HepG2 (cell line): ENCODE data around the gene KCNAB3. TPM values are rescaled to one million over a fixed set of nuclear protein-coding genes. Genes with fewer than 3 reads are reported as not detected.

Source experiments
- ATF5 ChIP-seq: sonication (generic); formaldehyde crosslinking; IDR thresholded peaks from 2 replicates; pipeline ENCODE4 v1.4.0; 2020; ENCODE audit warnings: mild to moderate bottlenecking, low read depth, missing genetic modification reagents
- CC2D1A ChIP-seq: sonication (generic); formaldehyde crosslinking; IDR thresholded peaks from 2 replicates; pipeline ENCODE4 v1.8.1; 2023; ENCODE audit warnings: mild to moderate bottlenecking, missing genetic modification reagents
- HOXA5 ChIP-seq: sonication (generic); formaldehyde crosslinking; IDR thresholded peaks from 2 replicates; pipeline ENCODE4 v1.4.0; 2020; ENCODE audit warnings: missing genetic modification reagents
- MEIS1 ChIP-seq: sonication (generic); formaldehyde crosslinking; IDR thresholded peaks from 2 replicates; pipeline ENCODE4 v1.9.0; 2021; ENCODE audit warnings: mild to moderate bottlenecking, missing genetic modification reagents, moderate library complexity, borderline replicate concordance
- MLX ChIP-seq: IDR thresholded peaks from 2 replicates; pipeline ENCODE4 v1.6.1; 2016
- MZF1 ChIP-seq: sonication (generic); formaldehyde crosslinking; IDR thresholded peaks from 2 replicates; pipeline ENCODE4 v1.8.1; 2023; ENCODE audit warnings: mild to moderate bottlenecking, missing genetic modification reagents, borderline replicate concordance
- NFKB2 ChIP-seq: sonication (generic); formaldehyde crosslinking; IDR thresholded peaks from 2 replicates; pipeline ENCODE4 v1.4.0; 2020; ENCODE audit warnings: missing genetic modification reagents, borderline replicate concordance
- NR1H2 ChIP-seq: sonication (generic); formaldehyde crosslinking; IDR thresholded peaks from 2 replicates; pipeline ENCODE4 v1.8.1; 2022; ENCODE audit warnings: low read depth, missing genetic modification reagents, borderline replicate concordance
- ONECUT2 ChIP-seq: sonication (generic); formaldehyde crosslinking; IDR thresholded peaks from 2 replicates; pipeline ENCODE4 v1.4.0; 2020; ENCODE audit warnings: missing genetic modification reagents
- RXRA ChIP-seq: sonication (generic); formaldehyde crosslinking; IDR thresholded peaks from 2 replicates; pipeline ENCODE4 v1.5.1; 2020; ENCODE audit warnings: missing genetic modification reagents
- SALL1 ChIP-seq: sonication (generic); formaldehyde crosslinking; IDR thresholded peaks from 2 replicates; pipeline ENCODE4 v1.8.0; 2022; ENCODE audit warnings: mild to moderate bottlenecking, missing genetic modification reagents
- STAT5B ChIP-seq: sonication (generic); formaldehyde crosslinking; IDR thresholded peaks from 2 replicates; pipeline ENCODE4 v1.4.0; 2020; ENCODE audit warnings: missing genetic modification reagents
- TAF1 ChIP-seq: sonication (generic); formaldehyde crosslinking; IDR thresholded peaks from 2 replicates; pipeline ENCODE4 v1.4.0; 2020; ENCODE audit warnings: missing genetic modification reagents
- ZBTB3 ChIP-seq: sonication (generic); formaldehyde crosslinking; IDR thresholded peaks from 2 replicates; pipeline ENCODE4 v1.4.0; 2020; ENCODE audit warnings: low read depth, mild to moderate bottlenecking, moderate library complexity, missing genetic modification reagents, borderline replicate concordance
- ZBTB7A ChIP-seq: sonication (generic); formaldehyde crosslinking; IDR thresholded peaks from 2 replicates; pipeline ENCODE4 v1.8.0; 2022; ENCODE audit warnings: mild to moderate bottlenecking, missing genetic modification reagents
- ZHX2 ChIP-seq, 2 experiments: sonication (generic) in 1 of 2; formaldehyde crosslinking in 1 of 2; IDR thresholded peaks; 2 replicates each; pipeline versions ENCODE4 v1.6.1 to v1.9.0; 2014 to 2022; ENCODE audit warnings: antibody characterized with exemption in 1 of 2, borderline replicate concordance in 1 of 2, inconsistent platforms in 1 of 2, low read depth in 1 of 2, missing genetic modification reagents in 1 of 2
- ZMYM3 ChIP-seq: sonication (generic); formaldehyde crosslinking; IDR thresholded peaks from 2 replicates; pipeline ENCODE4 v1.5.1; 2020; ENCODE audit warnings: mild to moderate bottlenecking, missing genetic modification reagents
- ZNF253 ChIP-seq: sonication (generic); formaldehyde crosslinking; IDR thresholded peaks from 2 replicates; pipeline ENCODE4 v1.8.0; 2022; ENCODE audit warnings: mild to moderate bottlenecking, missing genetic modification reagents, borderline replicate concordance
- ZNF33B ChIP-seq: sonication (generic); formaldehyde crosslinking; IDR thresholded peaks from 2 replicates; pipeline ENCODE4 v1.5.1; 2020; ENCODE audit warnings: mild to moderate bottlenecking, missing genetic modification reagents
- ZNF468 ChIP-seq: sonication (generic); formaldehyde crosslinking; IDR thresholded peaks from 2 replicates; pipeline ENCODE4 v1.8.0; 2022; ENCODE audit warnings: mild to moderate bottlenecking, moderate library complexity, missing genetic modification reagents
- ZNF607 ChIP-seq: sonication (generic); formaldehyde crosslinking; IDR thresholded peaks from 2 replicates; pipeline ENCODE4 v1.5.1; 2020; ENCODE audit warnings: missing genetic modification reagents, mild to moderate bottlenecking, borderline replicate concordance
- ZZZ3 ChIP-seq: sonication (generic); formaldehyde crosslinking; IDR thresholded peaks from 2 replicates; pipeline ENCODE4 v1.4.0; 2020; ENCODE audit warnings: missing genetic modification reagents, mild to moderate bottlenecking, borderline replicate concordance
- polyA plus RNA-seq, 8 experiments: library from polyadenylated mRNA; depleted of rRNA in 3 of 8; stranded (reverse) in 7 of 8; unstranded in 1 of 8; fragments of >200 nt; fragmentation: Illumina TruSeq in 4 of 8; extraction: Trizol in 4 of 8; gene quantifications; 2 replicates each; pipeline versions ENCODE4 v1.2.1 to v1.2.3, GENCODE V29; 2011 to 2016; ENCODE audit warnings: low read depth in 4 of 8, missing spikeins in 1 of 8, mixed read lengths in 1 of 8; ENCODE audit not compliant: insufficient read depth in 1 of 8
- total RNA-seq, 5 experiments: library from RNA; depleted of rRNA; stranded (reverse); fragments of >200 nt; fragmentation: Illumina TruSeq; extraction: Trizol; gene quantifications; 2 replicates each; pipeline ENCODE4 v1.2.3, GENCODE V29; 2016; ENCODE audit warnings: low read depth in 1 of 5
- TF ChIP-seq, protein P1 (sequence below): sonication (generic); formaldehyde crosslinking; IDR thresholded peaks from 2 replicates; pipeline ENCODE4 v1.5.0; 2020; ENCODE audit warnings: mild to moderate bottlenecking, low read depth, missing genetic modification reagents, borderline replicate concordance

Gene KCNAB3
- total and polyA plus RNA-seq, 2 of the 13 experiments (the other 11 are each of a cell fraction or from before 2014, with no cell fraction given): 0.29 to 0.88 TPM

- TF ChIP-seq MLX (CRISPR knock-in tag) (no peak), ATF5 (CRISPR knock-in tag) (0 out of 2 replicates have a peak, but pooled peaks have one; percentile 26), MEIS1 (peak; percentile 48; the same call in 1 of the 2 replicates), ZNF253 (CRISPR knock-in tag) (no peak), RXRA (CRISPR knock-in tag) (no peak), ZBTB3 (CRISPR knock-in tag) (no peak), NFKB2 (CRISPR knock-in tag) (no peak; the same call in 1 of the 2 replicates), ZNF607 (CRISPR knock-in tag) (no peak), ZBTB7A (CRISPR knock-in tag) (no peak), STAT5B (no peak), MZF1 (CRISPR knock-in tag) (no peak), SALL1 (CRISPR knock-in tag) (peak; percentile 73), ONECUT2 (CRISPR knock-in tag) (no peak), ZHX2 (IDR thresholded peaks at IDR 0.05; ENCODE audit: low read depth) (no peak), ZHX2 (CRISPR knock-in tag; IDR thresholded peaks at IDR 0.05; ENCODE audit: borderline replicate concordance) (no peak), HOXA5 (CRISPR knock-in tag) (no peak), ZZZ3 (CRISPR knock-in tag) (peak; percentile 81; the same call in 1 of the 2 replicates), ZMYM3 (CRISPR knock-in tag) (no peak), ZNF33B (no peak), CC2D1A (no peak), TAF1 (peak; percentile 28; the same call in 1 of the 2 replicates), NR1H2 (no peak), ZNF468 (CRISPR knock-in tag) (no peak)
- TF ChIP-seq, protein P1, sequence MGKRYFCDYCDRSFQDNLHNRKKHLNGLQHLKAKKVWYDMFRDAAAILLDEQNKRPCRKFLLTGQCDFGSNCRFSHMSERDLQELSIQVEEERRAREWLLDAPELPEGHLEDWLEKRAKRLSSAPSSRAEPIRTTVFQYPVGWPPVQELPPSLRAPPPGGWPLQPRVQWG (CRISPR knock-in tag): no peak
Observed at GRCh38 chr17:7931709-7932482, 2.2 kb upstream of the KCNAB3 start, which contains the start of the genes CNTROB and TRAPPC1 (continued).
